ENCODE measurements around the gene HSPG2. TPM values are rescaled to one million over a fixed set of nuclear protein-coding genes. Genes with fewer than 3 reads are reported as not detected.

The HSPG2 gene
- total and polyA plus RNA-seq, 2 of the 13 experiments (the other 11 are each of a cell fraction or from before 2014, with no cell fraction given), result 9.1 to 13.1 TPM

GRCh38 chr1:21922090-21923013, 14.8 kb downstream of the HSPG2 start (continued):
- TF ChIP-seq, protein P1, sequence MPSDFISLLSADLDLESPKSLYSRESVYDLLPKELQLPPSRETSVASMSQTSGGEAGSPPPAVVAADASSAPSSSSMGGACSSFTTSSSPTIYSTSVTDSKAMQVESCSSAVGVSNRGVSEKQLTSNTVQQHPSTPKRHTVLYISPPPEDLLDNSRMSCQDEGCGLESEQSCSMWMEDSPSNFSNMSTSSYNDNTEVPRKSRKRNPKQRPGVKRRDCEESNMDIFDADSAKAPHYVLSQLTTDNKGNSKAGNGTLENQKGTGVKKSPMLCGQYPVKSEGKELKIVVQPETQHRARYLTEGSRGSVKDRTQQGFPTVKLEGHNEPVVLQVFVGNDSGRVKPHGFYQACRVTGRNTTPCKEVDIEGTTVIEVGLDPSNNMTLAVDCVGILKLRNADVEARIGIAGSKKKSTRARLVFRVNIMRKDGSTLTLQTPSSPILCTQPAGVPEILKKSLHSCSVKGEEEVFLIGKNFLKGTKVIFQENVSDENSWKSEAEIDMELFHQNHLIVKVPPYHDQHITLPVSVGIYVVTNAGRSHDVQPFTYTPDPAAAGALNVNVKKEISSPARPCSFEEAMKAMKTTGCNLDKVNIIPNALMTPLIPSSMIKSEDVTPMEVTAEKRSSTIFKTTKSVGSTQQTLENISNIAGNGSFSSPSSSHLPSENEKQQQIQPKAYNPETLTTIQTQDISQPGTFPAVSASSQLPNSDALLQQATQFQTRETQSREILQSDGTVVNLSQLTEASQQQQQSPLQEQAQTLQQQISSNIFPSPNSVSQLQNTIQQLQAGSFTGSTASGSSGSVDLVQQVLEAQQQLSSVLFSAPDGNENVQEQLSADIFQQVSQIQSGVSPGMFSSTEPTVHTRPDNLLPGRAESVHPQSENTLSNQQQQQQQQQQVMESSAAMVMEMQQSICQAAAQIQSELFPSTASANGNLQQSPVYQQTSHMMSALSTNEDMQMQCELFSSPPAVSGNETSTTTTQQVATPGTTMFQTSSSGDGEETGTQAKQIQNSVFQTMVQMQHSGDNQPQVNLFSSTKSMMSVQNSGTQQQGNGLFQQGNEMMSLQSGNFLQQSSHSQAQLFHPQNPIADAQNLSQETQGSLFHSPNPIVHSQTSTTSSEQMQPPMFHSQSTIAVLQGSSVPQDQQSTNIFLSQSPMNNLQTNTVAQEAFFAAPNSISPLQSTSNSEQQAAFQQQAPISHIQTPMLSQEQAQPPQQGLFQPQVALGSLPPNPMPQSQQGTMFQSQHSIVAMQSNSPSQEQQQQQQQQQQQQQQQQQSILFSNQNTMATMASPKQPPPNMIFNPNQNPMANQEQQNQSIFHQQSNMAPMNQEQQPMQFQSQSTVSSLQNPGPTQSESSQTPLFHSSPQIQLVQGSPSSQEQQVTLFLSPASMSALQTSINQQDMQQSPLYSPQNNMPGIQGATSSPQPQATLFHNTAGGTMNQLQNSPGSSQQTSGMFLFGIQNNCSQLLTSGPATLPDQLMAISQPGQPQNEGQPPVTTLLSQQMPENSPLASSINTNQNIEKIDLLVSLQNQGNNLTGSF (CRISPR knock-in tag; IDR thresholded peaks at IDR 0.05), result no peak
- no peak for TF ChIP-seq ATAD3A (CRISPR knock-in tag; IDR thresholded peaks at IDR 0.05)
- TF ChIP-seq ZNF678 (CRISPR knock-in tag; IDR thresholded peaks at IDR 0.05), result no peak
- TF ChIP-seq, protein P2, sequence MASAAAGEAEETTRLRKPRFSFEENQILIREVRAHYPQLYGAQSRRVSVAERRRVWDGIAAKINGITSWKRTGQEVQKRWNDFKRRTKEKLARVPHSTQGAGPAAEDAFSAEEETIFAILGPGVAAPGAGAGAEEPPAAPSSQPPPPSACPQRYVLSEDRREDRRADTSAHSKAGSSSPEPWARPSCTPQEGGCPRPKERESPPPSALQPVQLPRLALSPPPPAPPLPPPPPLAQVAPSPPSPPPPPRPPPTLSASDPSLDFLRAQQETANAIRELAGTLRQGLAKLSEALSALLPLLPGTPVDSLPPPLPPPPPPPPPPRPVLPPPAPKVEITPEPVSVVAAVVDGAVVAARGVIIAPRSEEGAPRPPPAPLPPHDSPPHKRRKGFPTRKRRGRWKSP (CRISPR knock-in tag; IDR thresholded peaks at IDR 0.05), result peak; percentile 55; the same call in 1 of the 2 replicates
- TF ChIP-seq, protein P3, sequence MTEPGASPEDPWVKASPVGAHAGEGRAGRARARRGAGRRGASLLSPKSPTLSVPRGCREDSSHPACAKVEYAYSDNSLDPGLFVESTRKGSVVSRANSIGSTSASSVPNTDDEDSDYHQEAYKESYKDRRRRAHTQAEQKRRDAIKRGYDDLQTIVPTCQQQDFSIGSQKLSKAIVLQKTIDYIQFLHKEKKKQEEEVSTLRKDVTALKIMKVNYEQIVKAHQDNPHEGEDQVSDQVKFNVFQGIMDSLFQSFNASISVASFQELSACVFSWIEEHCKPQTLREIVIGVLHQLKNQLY (CRISPR knock-in tag; IDR thresholded peaks at IDR 0.05), result no peak
- no peak for TF ChIP-seq ZNF234 (CRISPR knock-in tag; conservative IDR thresholded peaks at IDR 0.05)
- 0 out of 2 replicates have a peak, but pooled peaks have one; percentile 26 for TF ChIP-seq ZNF777 (CRISPR knock-in tag; IDR thresholded peaks at IDR 0.05)
- TF ChIP-seq YEATS2 (CRISPR knock-in tag; IDR thresholded peaks at IDR 0.05; ENCODE audit: borderline replicate concordance), result no peak
- no peak for TF ChIP-seq AGO2 (optimal IDR thresholded peaks at IDR 0.05; ENCODE audit: low read depth, low read length)
- no peak for TF ChIP-seq ELF1 (CRISPR knock-in tag; IDR thresholded peaks at IDR 0.05)
- TF ChIP-seq, protein P4, sequence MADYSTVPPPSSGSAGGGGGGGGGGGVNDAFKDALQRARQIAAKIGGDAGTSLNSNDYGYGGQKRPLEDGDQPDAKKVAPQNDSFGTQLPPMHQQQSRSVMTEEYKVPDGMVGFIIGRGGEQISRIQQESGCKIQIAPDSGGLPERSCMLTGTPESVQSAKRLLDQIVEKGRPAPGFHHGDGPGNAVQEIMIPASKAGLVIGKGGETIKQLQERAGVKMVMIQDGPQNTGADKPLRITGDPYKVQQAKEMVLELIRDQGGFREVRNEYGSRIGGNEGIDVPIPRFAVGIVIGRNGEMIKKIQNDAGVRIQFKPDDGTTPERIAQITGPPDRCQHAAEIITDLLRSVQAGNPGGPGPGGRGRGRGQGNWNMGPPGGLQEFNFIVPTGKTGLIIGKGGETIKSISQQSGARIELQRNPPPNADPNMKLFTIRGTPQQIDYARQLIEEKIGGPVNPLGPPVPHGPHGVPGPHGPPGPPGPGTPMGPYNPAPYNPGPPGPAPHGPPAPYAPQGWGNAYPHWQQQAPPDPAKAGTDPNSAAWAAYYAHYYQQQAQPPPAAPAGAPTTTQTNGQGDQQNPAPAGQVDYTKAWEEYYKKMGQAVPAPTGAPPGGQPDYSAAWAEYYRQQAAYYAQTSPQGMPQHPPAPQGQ (CRISPR knock-in tag; IDR thresholded peaks at IDR 0.05; ENCODE audit: borderline replicate concordance), result no peak
- TF ChIP-seq ZNF773 (CRISPR knock-in tag; IDR thresholded peaks at IDR 0.05; ENCODE audit: borderline replicate concordance), result no peak
- TF ChIP-seq HOXD1 (CRISPR knock-in tag; IDR thresholded peaks at IDR 0.05), result no peak
- no peak for TF ChIP-seq CREB1 (IDR thresholded peaks at IDR 0.05)
- TF ChIP-seq CREB1 (CRISPR knock-in tag; IDR thresholded peaks at IDR 0.05), result no peak; the same call in none of the 2 replicates
- 0 out of 2 replicates have a peak, but pooled peaks have one; percentile 49 for TF ChIP-seq ZNF740 (CRISPR knock-in tag; IDR thresholded peaks at IDR 0.05)
- no peak for TF ChIP-seq HNRNPK (IDR thresholded peaks at IDR 0.05; ENCODE audit: low read depth, low read length, poor library complexity, severe bottlenecking)
- no peak for TF ChIP-seq ZNF354B (CRISPR knock-in tag; IDR thresholded peaks at IDR 0.05)
- TF ChIP-seq MATR3 (CRISPR knock-in tag; IDR thresholded peaks at IDR 0.05), result no peak
